ENCODE data around the gene SEMA3D.

The SEMA3D gene

GRCh38 chr7:85055906-85056305 is 130.9 kb downstream of the SEMA3D start:
- in situ Hi-C loops (cut with MboI; ENCODE audit: low pct_unique_long_range_greater_than_20kb, low sequenced_read_pairs), result no loop called here
- no peak for DNase-seq

- no peak for DNase-seq
- in situ Hi-C loops (cut with MboI; ENCODE audit: low pct_unique_long_range_greater_than_20kb, low sequenced_read_pairs), result no loop called here
Measured at GRCh38 chr7:85055196-85055595, 131.7 kb downstream of the SEMA3D start.

GRCh38 chr7:85054306-85054705 is 132.6 kb downstream of the SEMA3D start:
- in situ Hi-C loops (cut with MboI; ENCODE audit: low pct_unique_long_range_greater_than_20kb, low sequenced_read_pairs), result no loop called here
- no peak for DNase-seq

GRCh38 chr7:85052894-85053293 is 134.0 kb downstream of the SEMA3D start:
- no peak for DNase-seq
- in situ Hi-C loops (cut with MboI; ENCODE audit: low pct_unique_long_range_greater_than_20kb, low sequenced_read_pairs), result no loop called here

- in situ Hi-C loops (cut with MboI; ENCODE audit: low pct_unique_long_range_greater_than_20kb, low sequenced_read_pairs), result no loop called here
- no peak for DNase-seq
Measured at GRCh38 chr7:85052056-85052737, 134.7 kb downstream of the SEMA3D start.

- DNase-seq, result no peak
- in situ Hi-C loops (cut with MboI; ENCODE audit: low pct_unique_long_range_greater_than_20kb, low sequenced_read_pairs), result loop anchor here (25.0 kb wide), 1 partner anchor 791 kb away; no protein-coding TSS in a partner anchor
Measured at GRCh38 chr7:85046534-85046933, 140.3 kb downstream of the SEMA3D start.

GRCh38 chr7:85041605-85042216 is 145.1 kb downstream of the SEMA3D start:
- DNase-seq, result peak; percentile 79
- in situ Hi-C loops (cut with MboI; ENCODE audit: low pct_unique_long_range_greater_than_20kb, low sequenced_read_pairs), result loop anchor here (25.0 kb wide), 1 partner anchor 796 kb away; no protein-coding TSS in a partner anchor

- in situ Hi-C loops (cut with MboI; ENCODE audit: low pct_unique_long_range_greater_than_20kb, low sequenced_read_pairs), result loop anchor here (25.0 kb wide), 1 partner anchor 798 kb away; no protein-coding TSS in a partner anchor
- no peak for DNase-seq
Measured at GRCh38 chr7:85039196-85039923, 147.5 kb downstream of the SEMA3D start.

- in situ Hi-C loops (cut with MboI; ENCODE audit: low pct_unique_long_range_greater_than_20kb, low sequenced_read_pairs), result loop anchor here (25.0 kb wide), 1 partner anchor 799 kb away; no protein-coding TSS in a partner anchor
- no peak for DNase-seq
Measured at GRCh38 chr7:85038466-85038865, 148.4 kb downstream of the SEMA3D start.

- in situ Hi-C loops (cut with MboI; ENCODE audit: low pct_unique_long_range_greater_than_20kb, low sequenced_read_pairs), result loop anchor here (25.0 kb wide), 1 partner anchor 804 kb away; no protein-coding TSS in a partner anchor
- DNase-seq, result no peak
Measured at GRCh38 chr7:85033263-85033662, 153.6 kb downstream of the SEMA3D start.

- no peak for DNase-seq
- in situ Hi-C loops (cut with MboI; ENCODE audit: low pct_unique_long_range_greater_than_20kb, low sequenced_read_pairs), result loop anchor here (25.0 kb wide), 1 partner anchor 806 kb away; no protein-coding TSS in a partner anchor
Measured at GRCh38 chr7:85031475-85031874, 155.4 kb downstream of the SEMA3D start.

GRCh38 chr7:85030893-85031292 is 156.0 kb downstream of the SEMA3D start:
- in situ Hi-C loops (cut with MboI; ENCODE audit: low pct_unique_long_range_greater_than_20kb, low sequenced_read_pairs), result loop anchor here (25.0 kb wide), 1 partner anchor 806 kb away; no protein-coding TSS in a partner anchor

GRCh38 chr7:85025312-85025756 is 161.5 kb downstream of the SEMA3D start:
- DNase-seq, result no peak
- in situ Hi-C loops (cut with MboI; ENCODE audit: low pct_unique_long_range_greater_than_20kb, low sequenced_read_pairs), result loop anchor here (25.0 kb wide), 1 partner anchor 812 kb away; no protein-coding TSS in a partner anchor

More at GRCh38 chr7:85030893-85031292, 156.0 kb downstream of the SEMA3D start:
- peak; percentile 49 for DNase-seq

- in situ Hi-C loops (cut with MboI; ENCODE audit: low pct_unique_long_range_greater_than_20kb, low sequenced_read_pairs), result loop anchor here (25.0 kb wide), 1 partner anchor 1062 kb away; no protein-coding TSS in a partner anchor
- no peak for DNase-seq
Measured at GRCh38 chr7:85023916-85024315, 162.9 kb downstream of the SEMA3D start.

GRCh38 chr7:85023066-85023712 is 163.7 kb downstream of the SEMA3D start:
- in situ Hi-C loops (cut with MboI; ENCODE audit: low pct_unique_long_range_greater_than_20kb, low sequenced_read_pairs), result loop anchor here (25.0 kb wide), 1 partner anchor 1061 kb away; no protein-coding TSS in a partner anchor

GRCh38 chr7:85022064-85022697 is 164.7 kb downstream of the SEMA3D start:
- DNase-seq, result no peak
- in situ Hi-C loops (cut with MboI; ENCODE audit: low pct_unique_long_range_greater_than_20kb, low sequenced_read_pairs), result loop anchor here (25.0 kb wide), 1 partner anchor 1060 kb away; no protein-coding TSS in a partner anchor

More at GRCh38 chr7:85023066-85023712, 163.7 kb downstream of the SEMA3D start:
- peak; percentile 54 for DNase-seq

- in situ Hi-C loops (cut with MboI; ENCODE audit: low pct_unique_long_range_greater_than_20kb, low sequenced_read_pairs), result loop anchor here (25.0 kb wide), 1 partner anchor 1059 kb away; no protein-coding TSS in a partner anchor
- DNase-seq, result peak; percentile 30
Measured at GRCh38 chr7:85021101-85021704, 165.7 kb downstream of the SEMA3D start.

GRCh38 chr7:85019778-85020177 is 167.1 kb downstream of the SEMA3D start:
- DNase-seq, result no peak
- in situ Hi-C loops (cut with MboI; ENCODE audit: low pct_unique_long_range_greater_than_20kb, low sequenced_read_pairs), result loop anchor here (25.0 kb wide), 1 partner anchor 1057 kb away; no protein-coding TSS in a partner anchor

Measured in KBM-7 (cell line).